OCI-LY7 (cell line): Measurements from ENCODE around the gene DIPK1B.

Experiments used
- EZH2phosphoT487 ChIP-seq: fragments of 200-600 bp; sonication (generic); IDR thresholded peaks from 2 replicates; pipeline ENCODE4 v1.6.1; 2018; ENCODE audit warnings: low read depth, borderline replicate concordance, mild to moderate bottlenecking, mixed run types, antibody characterized with exemption, low read length, moderate library complexity, mixed read lengths
- TF ChIP-seq, protein P1 (sequence below): fragments of 200-600 bp; sonication (generic); conservative IDR thresholded peaks from 2 replicates; pipeline ENCODE4 v1.5.1; 2014; ENCODE audit warnings: mild to moderate bottlenecking, antibody characterized with exemption, low read length, moderate library complexity, mixed read lengths

DNA sequence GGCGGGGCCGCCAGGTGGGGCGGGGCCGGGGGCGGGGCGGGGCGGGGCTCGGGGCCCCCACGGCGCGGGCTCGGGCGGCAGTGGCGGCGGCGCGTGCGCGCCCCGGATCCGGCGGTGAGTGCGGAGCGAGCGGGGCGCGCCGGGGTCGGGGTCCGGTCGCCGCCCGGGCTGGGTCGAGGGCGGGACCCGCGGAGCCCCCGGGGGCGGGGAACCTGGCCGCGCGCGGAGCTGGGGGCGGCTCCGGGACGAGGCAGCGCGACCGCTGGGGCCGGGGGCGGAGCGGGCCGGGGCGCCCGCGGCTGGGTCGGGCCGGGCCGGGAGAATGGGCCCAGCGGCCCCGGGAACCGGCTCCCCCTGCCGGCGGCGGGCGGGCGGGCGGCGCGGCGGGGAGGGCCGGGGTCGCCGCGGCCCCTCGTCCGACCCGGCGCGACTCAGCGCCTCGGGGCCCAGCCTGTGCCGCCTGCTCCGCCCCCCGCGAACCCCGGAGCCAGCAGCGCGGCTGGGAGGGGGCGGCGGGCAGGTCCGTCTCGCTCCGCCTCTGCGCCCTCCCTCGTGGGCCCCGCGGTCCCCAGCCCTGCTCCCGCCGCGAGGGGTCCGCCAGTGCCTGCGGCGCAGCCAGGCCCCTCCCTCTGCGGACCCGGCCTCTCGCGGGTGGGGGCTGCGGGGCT lies 46.5 kb upstream of the DIPK1B start:
- TF ChIP-seq, protein P1, sequence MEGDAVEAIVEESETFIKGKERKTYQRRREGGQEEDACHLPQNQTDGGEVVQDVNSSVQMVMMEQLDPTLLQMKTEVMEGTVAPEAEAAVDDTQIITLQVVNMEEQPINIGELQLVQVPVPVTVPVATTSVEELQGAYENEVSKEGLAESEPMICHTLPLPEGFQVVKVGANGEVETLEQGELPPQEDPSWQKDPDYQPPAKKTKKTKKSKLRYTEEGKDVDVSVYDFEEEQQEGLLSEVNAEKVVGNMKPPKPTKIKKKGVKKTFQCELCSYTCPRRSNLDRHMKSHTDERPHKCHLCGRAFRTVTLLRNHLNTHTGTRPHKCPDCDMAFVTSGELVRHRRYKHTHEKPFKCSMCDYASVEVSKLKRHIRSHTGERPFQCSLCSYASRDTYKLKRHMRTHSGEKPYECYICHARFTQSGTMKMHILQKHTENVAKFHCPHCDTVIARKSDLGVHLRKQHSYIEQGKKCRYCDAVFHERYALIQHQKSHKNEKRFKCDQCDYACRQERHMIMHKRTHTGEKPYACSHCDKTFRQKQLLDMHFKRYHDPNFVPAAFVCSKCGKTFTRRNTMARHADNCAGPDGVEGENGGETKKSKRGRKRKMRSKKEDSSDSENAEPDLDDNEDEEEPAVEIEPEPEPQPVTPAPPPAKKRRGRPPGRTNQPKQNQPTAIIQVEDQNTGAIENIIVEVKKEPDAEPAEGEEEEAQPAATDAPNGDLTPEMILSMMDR = no peak
- no peak for TF ChIP-seq EZH2phosphoT487
